C4-2B (cell line): ENCODE data around the gene GATA2.

Source experiments
- H3K27ac ChIP-seq: fragments of 450-650 bp; 2 replicates; pipeline ENCODE4 v1.5.1; 2017
- CTCF ChIP-seq: fragments of 450-650 bp; conservative IDR thresholded peaks from 2 replicates; pipeline ENCODE4 v1.5.1; 2017; ENCODE audit warnings: mild to moderate bottlenecking
- ZFX ChIP-seq: fragments of 450-650 bp; IDR thresholded peaks from 2 replicates; pipeline ENCODE4 v1.6.1; 2017

The GATA2 gene

GRCh38 chr3:128523591-128523990 lies 30.6 kb upstream of the GATA2 start:
- TF ChIP-seq CTCF (no peak), ZFX (no peak)
- H3K27ac ChIP-seq = no peak overlapping the region

GRCh38 chr3:128521715-128522114 lies 28.7 kb upstream of the GATA2 start:
- no peak overlapping the region for H3K27ac ChIP-seq
- TF ChIP-seq ZFX (no peak), CTCF (no peak)

- TF ChIP-seq CTCF (no peak), ZFX (no peak)
- no peak overlapping the region for H3K27ac ChIP-seq
These were observed 25.8 kb upstream of the GATA2 start for GRCh38 chr3:128518587-128519490.

GRCh38 chr3:128517648-128518047 lies 24.6 kb upstream of the GATA2 start:
- TF ChIP-seq CTCF = no peak
- H3K27ac ChIP-seq = no peak overlapping the region

GRCh38 chr3:128515967-128516366 lies 23.0 kb upstream of the GATA2 start:
- TF ChIP-seq CTCF (no peak), ZFX (no peak)

GRCh38 chr3:128508852-128509251 lies 15.9 kb upstream of the GATA2 start:
- no peak for TF ChIP-seq CTCF
- TF ChIP-seq ZFX = no peak
- H3K27ac ChIP-seq = no peak overlapping the region

More at GRCh38 chr3:128515967-128516366, 23.0 kb upstream of the GATA2 start:
- no peak overlapping the region for H3K27ac ChIP-seq

GRCh38 chr3:128506754-128507153 lies 13.8 kb upstream of the GATA2 start:
- H3K27ac ChIP-seq = no peak overlapping the region
- TF ChIP-seq ZFX = no peak
- no peak for TF ChIP-seq CTCF
